Naive thymus-derived CD4-positive, alpha-beta T cell (primary cell): Measurements from ENCODE around the gene DOLK. TPM values are rescaled to one million over a fixed set of nuclear protein-coding genes. Genes with fewer than 3 reads are reported as not detected.
A peak's percentile ranks its signal among the peaks of the same experiment; 100 is the strongest.

ENCODE experiments used
- ATAC-seq: fragments of 150-1000 bp; cut with Tn5 transposase; 2 replicates; pipeline ENCODE4 v1.10.0; 2021; ENCODE audit warnings: mild to moderate bottlenecking, moderate library complexity
- CTCF ChIA-PET: fragments of 350-600 bp; sonication (Branson Sonifier 250); formaldehyde crosslinking; loops from one replicate; lab custom pipeline; 2021; ENCODE audit warnings: antibody characterized with exemption; lab: Charles Lee
- POLR2A ChIA-PET: fragments of 350-600 bp; sonication (Branson Sonifier 250); formaldehyde crosslinking; loops from one replicate; lab custom pipeline; 2021; ENCODE audit warnings: antibody characterized with exemption, inconsistent platforms; lab: Charles Lee
- DNase-seq, 9 donors: peaks; one replicate each; pipeline versions ENCODE4 v3.0.0 to v3.0.0-alpha.2; 2020 to 2022; ENCODE audit warnings: mixed read lengths in 1 of 9
- H3K27ac ChIP-seq: one replicate; pipeline ENCODE4 v1.7.0; 2013; ENCODE audit warnings: mild to moderate bottlenecking, low read depth, low read length, moderate library complexity
- H3K27me3 ChIP-seq, 2 donors: one replicate each; pipeline ENCODE4 v1.7.0; 2013; ENCODE audit warnings: low read length in 2 of 2, mild to moderate bottlenecking in 2 of 2, moderate library complexity in 2 of 2; ENCODE audit not compliant: control insufficient read depth in 2 of 2, insufficient read depth in 2 of 2
- H3K36me3 ChIP-seq, 3 experiments: 1 replicate in 2 of 3; 2 replicates in 1 of 3; pipeline ENCODE4 v1.7.0; 2013; ENCODE audit warnings: low read length in 3 of 3, mild to moderate bottlenecking in 3 of 3, moderate library complexity in 1 of 3; ENCODE audit not compliant: insufficient read depth in 3 of 3, control insufficient read depth in 2 of 3
- H3K4me1 ChIP-seq, 2 donors: one replicate each; pipeline ENCODE4 v1.7.0; 2013; ENCODE audit warnings: low read length in 2 of 2, mild to moderate bottlenecking in 2 of 2, moderate library complexity in 1 of 2; ENCODE audit not compliant: control insufficient read depth in 2 of 2, insufficient read depth in 2 of 2
- H3K4me3 ChIP-seq: 2 replicates; pipeline ENCODE4 v1.7.0; 2013; ENCODE audit warnings: mild to moderate bottlenecking, low read length
- H3K9me3 ChIP-seq, 3 experiments: 1 replicate in 2 of 3; 2 replicates in 1 of 3; pipeline ENCODE4 v1.7.0; 2013; ENCODE audit warnings: low read length in 3 of 3; ENCODE audit not compliant: control insufficient read depth in 2 of 3
- H3K27ac Mint-ChIP-seq, 9 donors: one replicate each; pipeline ENCODE4 v1.8.0; 2020 to 2022; ENCODE audit warnings: mixed read lengths in 9 of 9, mild to moderate bottlenecking in 8 of 9, moderate library complexity in 5 of 9, inconsistent platforms in 2 of 9
- H3K27me3 Mint-ChIP-seq, 5 donors: one replicate each; pipeline ENCODE4 v1.8.0; 2021 to 2022; ENCODE audit warnings: mixed read lengths in 5 of 5, mild to moderate bottlenecking in 1 of 5
- H3K36me3 Mint-ChIP-seq, 5 donors: one replicate each; pipeline ENCODE4 v1.8.0; 2020 to 2022; ENCODE audit warnings: mixed read lengths in 5 of 5, mild to moderate bottlenecking in 3 of 5, inconsistent platforms in 1 of 5
- H3K4me1 Mint-ChIP-seq, 7 donors: one replicate each; pipeline ENCODE4 v1.8.0; 2020 to 2022; ENCODE audit warnings: mixed read lengths in 7 of 7, mild to moderate bottlenecking in 3 of 7, inconsistent platforms in 1 of 7
- H3K4me3 Mint-ChIP-seq, 10 donors: one replicate each; pipeline ENCODE4 v1.8.0; 2020 to 2022; ENCODE audit warnings: mild to moderate bottlenecking in 10 of 10, mixed read lengths in 10 of 10, moderate library complexity in 6 of 10, inconsistent platforms in 2 of 10
- H3K9me3 Mint-ChIP-seq, 11 donors: one replicate each; pipeline ENCODE4 v1.8.0; 2020 to 2022; ENCODE audit warnings: mixed read lengths in 11 of 11, mild to moderate bottlenecking in 4 of 11, inconsistent platforms in 1 of 11, moderate library complexity in 1 of 11
- intact Hi-C, 2 donors: fragments of 100-400 bp; cut with micrococcal nuclease; formaldehyde crosslinking; loops; one replicate each; pipeline ENCODE4 v1.15.1; 2023
- polyA plus RNA-seq, 2 donors: library from polyadenylated mRNA; unstranded; fragments of 300-500 nt; fragmentation: Illumina TruSeq; gene quantifications; one replicate each; pipeline ENCODE4 v1.2.3, GENCODE V29; 2021
- total RNA-seq, 6 experiments: library from RNA in 5 of 6; stranded (reverse) in 5 of 6; gene quantifications; 1 replicate in 5 of 6; 2 replicates in 1 of 6; pipeline ENCODE4 v1.2.3 and lab custom pipeline; 2021 to 2026

DOLK gene
- total and polyA plus RNA-seq, 7 experiments from 2014 or later = 6.0 to 12.8 (median 9.5) TPM

DNA sequence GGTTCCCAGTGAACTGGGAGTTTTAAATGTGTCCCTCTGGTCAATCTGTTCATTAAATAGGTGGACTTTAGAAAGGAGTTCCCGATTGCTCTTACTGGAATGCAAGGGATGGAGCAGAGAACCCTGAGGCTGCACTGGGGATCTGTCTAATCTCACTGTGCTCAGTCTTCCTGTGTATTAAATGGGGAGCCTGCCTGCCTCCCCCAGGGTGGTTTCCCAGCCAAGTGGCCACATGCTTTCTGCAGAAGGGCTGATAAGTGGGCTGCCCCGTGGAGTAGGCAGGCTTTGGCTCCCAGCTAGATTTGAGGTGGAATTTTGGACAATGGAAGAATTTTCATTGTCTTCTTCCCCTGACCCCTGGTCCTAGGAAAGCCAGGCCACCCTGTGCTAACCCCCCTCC is 40.7 kb downstream of the DOLK start:
- peaks cover 11 to 31% (median 17%) of the 10 kb centered on the region in 5 donors for H3K36me3 Mint-ChIP-seq
- peak overlapping the region in 4 of 10 donors; percentile 2 to 52 (median 44) for H3K4me3 Mint-ChIP-seq
- H3K9me3 Mint-ChIP-seq = no peaks in the 10 kb centered on the region
- Histone ChIP-seq H3K36me3 (peaks cover 10 to 43% (median 19%) of the 10 kb centered on the region in 3 experiments), H3K4me3 (no peak overlapping the region), H3K9me3 (no peaks in the 10 kb centered on the region), H3K4me1 (peaks cover 27 to 34% of the 10 kb centered on the region in 2 donors), H3K27ac (no peak overlapping the region), H3K27me3 (no peaks in the 10 kb centered on the region)
- no peak for DNase-seq
- ATAC-seq = no peak
- intact Hi-C loops = no loop called here
- H3K27me3 Mint-ChIP-seq = no peaks in the 10 kb centered on the region
- POLR2A ChIA-PET = no interaction called here
- CTCF ChIA-PET = no interaction called here
- peak overlapping the region; percentile 54 to 91 (median 80) for H3K27ac Mint-ChIP-seq
- peaks cover 26 to 75% (median 64%) of the 10 kb centered on the region in 7 donors for H3K4me1 Mint-ChIP-seq

DNA sequence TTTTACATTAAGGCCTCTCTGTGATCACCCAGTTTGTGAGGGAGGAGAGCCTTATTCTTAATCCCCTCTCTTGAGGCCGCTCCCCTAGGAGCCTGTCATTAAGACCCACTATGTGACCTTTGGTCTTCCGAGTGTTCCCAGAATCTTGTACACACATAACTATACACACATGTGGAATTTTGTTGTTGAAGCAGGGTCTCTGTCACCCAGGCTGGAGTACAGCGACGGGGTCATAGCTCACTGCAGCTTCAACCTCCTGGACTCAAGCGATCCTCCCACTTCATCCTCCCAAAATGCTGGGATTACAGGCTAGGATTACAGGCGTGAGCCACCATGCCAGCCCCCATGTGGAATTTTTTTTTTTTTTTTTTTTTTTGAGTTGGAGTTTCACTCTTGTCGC is 41.4 kb downstream of the DOLK start:
- peak overlapping the region; percentile 33 to 91 (median 80) for H3K27ac Mint-ChIP-seq
- Histone ChIP-seq H3K27me3 (no peaks in the 10 kb centered on the region), H3K27ac (no peak overlapping the region), H3K4me3 (no peak overlapping the region), H3K4me1 (peaks cover 34% of the 10 kb centered on the region in 2 donors), H3K9me3 (no peaks in the 10 kb centered on the region), H3K36me3 (peaks cover 10 to 42% (median 19%) of the 10 kb centered on the region in 3 experiments)
- H3K4me3 Mint-ChIP-seq = no peak overlapping the region
- intact Hi-C loops = no loop called here
- no peaks in the 10 kb centered on the region for H3K27me3 Mint-ChIP-seq
- ATAC-seq = no peak
- ChIA-PET POLR2A (no interaction called here), CTCF (no interaction called here)
- peaks cover 23 to 74% (median 58%) of the 10 kb centered on the region in 7 donors for H3K4me1 Mint-ChIP-seq
- no peaks in the 10 kb centered on the region for H3K9me3 Mint-ChIP-seq
- no peak for DNase-seq
- peaks cover 11 to 31% (median 17%) of the 10 kb centered on the region in 5 donors for H3K36me3 Mint-ChIP-seq

GRCh38 chr9:128903871-128904620 is 43.4 kb downstream of the DOLK start:
- no peaks in the 10 kb centered on the region for H3K9me3 Mint-ChIP-seq
- H3K4me1 ChIP-seq = peaks cover 49 to 53% of the 10 kb centered on the region in 2 donors
- ChIA-PET CTCF (interaction anchor here (1.2 kb wide), 1 partner anchor 21 kb away, joined by 3 read pairs; no protein-coding TSS in a partner anchor), POLR2A (interaction anchor here (0.6 to 3.7 kb wide), 7 partner anchors 13 to 536 kb away, joined by 3 to 48 read pairs (median 5); no protein-coding TSS in a partner anchor)
- peaks cover 10 to 23% (median 17%) of the 10 kb centered on the region in 3 experiments for H3K36me3 ChIP-seq
- H3K4me3 ChIP-seq = no peak overlapping the region
- H3K4me1 Mint-ChIP-seq = peaks cover 24 to 79% (median 63%) of the 10 kb centered on the region in 7 donors
- H3K27ac Mint-ChIP-seq = peak overlapping the region; percentile 85 to 98 (median 96)
- peaks cover 9 to 24% (median 16%) of the 10 kb centered on the region in 5 donors for H3K36me3 Mint-ChIP-seq
- no peaks in the 10 kb centered on the region for H3K27me3 Mint-ChIP-seq
- ATAC-seq = no peak
- no peaks in the 10 kb centered on the region for H3K27me3 ChIP-seq
- peak overlapping the region in 9 of 10 donors; percentile 12 to 84 (median 32) for H3K4me3 Mint-ChIP-seq
- peak overlapping the region; percentile 89 for H3K27ac ChIP-seq
- no peaks in the 10 kb centered on the region for H3K9me3 ChIP-seq
- no peak for DNase-seq
- intact Hi-C loops = loop anchor here (2.0 to 5.0 kb wide), 4 partner anchors 43 to 352 kb away; partner anchors contain the start of genes DOLK (in 1 of the 2), MIGA2 (in 1 of the 2), NUP188 (in 1 of the 2) and SET (in 1 of the 2)

GRCh38 chr9:128903079-128903461 is 44.3 kb downstream of the DOLK start:
- no peaks in the 10 kb centered on the region for H3K9me3 Mint-ChIP-seq
- Histone ChIP-seq H3K4me3 (peak overlapping the region; percentile 55), H3K9me3 (no peaks in the 10 kb centered on the region), H3K4me1 (peaks cover 59% of the 10 kb centered on the region in 2 donors), H3K36me3 (peaks cover 6 to 13% (median 7%) of the 10 kb centered on the region in 3 experiments), H3K27me3 (no peaks in the 10 kb centered on the region), H3K27ac (peak overlapping the region; percentile 89)
- CTCF ChIA-PET = interaction anchor here (1.2 kb wide), 1 partner anchor 22 kb away, joined by 3 read pairs; no protein-coding TSS in a partner anchor
- peak overlapping the region; percentile 76 to 87 (median 84) for H3K4me3 Mint-ChIP-seq
- POLR2A ChIA-PET = interaction anchor here (0.6 to 3.7 kb wide), 13 partner anchors 10 to 535 kb away, joined by 3 to 48 read pairs (median 4); partner anchors contain the start of genes KYAT1, LRRC8A and PHYHD1
- no peak for ATAC-seq
- DNase-seq = peak in 1 of 9 donors; percentile 23
- peaks cover 29 to 84% (median 68%) of the 10 kb centered on the region in 7 donors for H3K4me1 Mint-ChIP-seq
- peaks cover 5 to 23% (median 13%) of the 10 kb centered on the region in 5 donors for H3K36me3 Mint-ChIP-seq
- H3K27me3 Mint-ChIP-seq = no peaks in the 10 kb centered on the region
- peak overlapping the region; percentile 85 to 98 (median 96) for H3K27ac Mint-ChIP-seq
- intact Hi-C loops = loop anchor here (2.0 to 5.0 kb wide), 4 partner anchors 44 to 351 kb away; partner anchors contain the start of genes DOLK (in 1 of the 2), MIGA2 (in 1 of the 2), NUP188 (in 1 of the 2) and SET (in 1 of the 2)

GRCh38 chr9:128902351-128903078 is 44.9 kb downstream of the DOLK start:
- peak overlapping the region; percentile 85 to 98 (median 96) for H3K27ac Mint-ChIP-seq
- peaks cover under 1 to 8% (median 1%) of the 10 kb centered on the region in 3 experiments for H3K36me3 ChIP-seq
- intact Hi-C loops = loop anchor here (1.0 to 5.0 kb wide), 12 partner anchors 9 to 531 kb away; partner anchors contain the start of genes DOLK (in 2 of the 2), LRRC8A (in 2 of the 2), MIGA2 (in 2 of the 2) and NUP188 (in 2 of the 2)
- ATAC-seq (peak; percentile 95), DNase-seq (peak; percentile 61 to 93 (median 90))
- peaks cover 32 to 84% (median 73%) of the 10 kb centered on the region in 7 donors for H3K4me1 Mint-ChIP-seq
- peak overlapping the region; percentile 55 for H3K4me3 ChIP-seq
- ChIA-PET POLR2A (interaction anchor here (0.5 to 3.7 kb wide), 16 partner anchors 10 to 875 kb away, joined by 3 to 48 read pairs (median 4); partner anchors contain the start of genes ENDOG, KYAT1, LRRC8A and PHYHD1), CTCF (interaction anchor here (1.4 kb wide), 3 partner anchors 20 to 38 kb away, joined by 3 to 5 read pairs (median 4); partner anchors contain the start of genes KYAT1 and LRRC8A)
- peaks cover 4 to 22% (median 7%) of the 10 kb centered on the region in 5 donors for H3K36me3 Mint-ChIP-seq
- peak overlapping the region; percentile 89 for H3K27ac ChIP-seq
- H3K4me1 ChIP-seq = peaks cover 64 to 65% of the 10 kb centered on the region in 2 donors
- H3K4me3 Mint-ChIP-seq = peak overlapping the region; percentile 76 to 87 (median 84)
- no peaks in the 10 kb centered on the region for H3K9me3 Mint-ChIP-seq
- H3K27me3 Mint-ChIP-seq = no peaks in the 10 kb centered on the region
- H3K9me3 ChIP-seq = no peaks in the 10 kb centered on the region
- no peaks in the 10 kb centered on the region for H3K27me3 ChIP-seq
